Measurements from ENCODE around the gene PPP1R3F. TPM values are rescaled to one million over a fixed set of nuclear protein-coding genes. Genes with fewer than 3 reads are reported as not detected.

Gene PPP1R3F
- total RNA-seq, 4 donors from 2014 or later: 4.2 to 10.7 (median 8.0) TPM

GRCh38 chrX:49266523-49267445 lies 2.8 kb upstream of the PPP1R3F start:
- Histone ChIP-seq H3K9me3 (no peaks in the 10 kb centered on the region), H3K27me3 (no peaks in the 10 kb centered on the region), H3K4me1 (peaks cover 11 to 17% (median 11%) of the 10 kb centered on the region in 3 donors), H3K36me3 (no peaks in the 10 kb centered on the region), H3K27ac (no peak overlapping the region), H3K4me3 (no peak overlapping the region)
- no peak for TF ChIP-seq POLR2A (IDR thresholded peaks at IDR 0.05)
- TF ChIP-seq, protein P1, sequence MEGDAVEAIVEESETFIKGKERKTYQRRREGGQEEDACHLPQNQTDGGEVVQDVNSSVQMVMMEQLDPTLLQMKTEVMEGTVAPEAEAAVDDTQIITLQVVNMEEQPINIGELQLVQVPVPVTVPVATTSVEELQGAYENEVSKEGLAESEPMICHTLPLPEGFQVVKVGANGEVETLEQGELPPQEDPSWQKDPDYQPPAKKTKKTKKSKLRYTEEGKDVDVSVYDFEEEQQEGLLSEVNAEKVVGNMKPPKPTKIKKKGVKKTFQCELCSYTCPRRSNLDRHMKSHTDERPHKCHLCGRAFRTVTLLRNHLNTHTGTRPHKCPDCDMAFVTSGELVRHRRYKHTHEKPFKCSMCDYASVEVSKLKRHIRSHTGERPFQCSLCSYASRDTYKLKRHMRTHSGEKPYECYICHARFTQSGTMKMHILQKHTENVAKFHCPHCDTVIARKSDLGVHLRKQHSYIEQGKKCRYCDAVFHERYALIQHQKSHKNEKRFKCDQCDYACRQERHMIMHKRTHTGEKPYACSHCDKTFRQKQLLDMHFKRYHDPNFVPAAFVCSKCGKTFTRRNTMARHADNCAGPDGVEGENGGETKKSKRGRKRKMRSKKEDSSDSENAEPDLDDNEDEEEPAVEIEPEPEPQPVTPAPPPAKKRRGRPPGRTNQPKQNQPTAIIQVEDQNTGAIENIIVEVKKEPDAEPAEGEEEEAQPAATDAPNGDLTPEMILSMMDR (IDR thresholded peaks at IDR 0.05): no peak
- 73 to 87% methylated on average over 7 to 8 of the region's 10 CpGs for WGBS, 2 donors
- intact Hi-C loops (cut with DNase I): loop anchor here (5.0 kb wide), 1 partner anchor 69 kb away; no protein-coding TSS in a partner anchor
- no peak for DNase-seq

- Histone ChIP-seq H3K27ac (peak overlapping the region; percentile 94 to 97 (median 96)), H3K36me3 (peaks cover 0 to under 1% (median 0%) of the 10 kb centered on the region in 3 donors), H3K9me3 (no peaks in the 10 kb centered on the region), H3K4me3 (peak overlapping the region in 3 of 4 donors; percentile 58 to 81 (median 76)), H3K27me3 (no peaks in the 10 kb centered on the region), H3K4me1 (peaks cover 18 to 36% (median 25%) of the 10 kb centered on the region in 3 donors)
- no peak for DNase-seq
- 7 to 52% methylated on average over 4 of the region's 4 CpGs for WGBS, 2 donors
- intact Hi-C loops (cut with DNase I): loop anchor here (5.0 kb wide), 1 partner anchor 71 kb away; no protein-coding TSS in a partner anchor
- TF ChIP-seq POLR2A (IDR thresholded peaks at IDR 0.05): no peak
- TF ChIP-seq, protein P1 (IDR thresholded peaks at IDR 0.05): no peak
Observed at GRCh38 chrX:49268702-49269009, 937 bp upstream of the PPP1R3F start.

DNA sequence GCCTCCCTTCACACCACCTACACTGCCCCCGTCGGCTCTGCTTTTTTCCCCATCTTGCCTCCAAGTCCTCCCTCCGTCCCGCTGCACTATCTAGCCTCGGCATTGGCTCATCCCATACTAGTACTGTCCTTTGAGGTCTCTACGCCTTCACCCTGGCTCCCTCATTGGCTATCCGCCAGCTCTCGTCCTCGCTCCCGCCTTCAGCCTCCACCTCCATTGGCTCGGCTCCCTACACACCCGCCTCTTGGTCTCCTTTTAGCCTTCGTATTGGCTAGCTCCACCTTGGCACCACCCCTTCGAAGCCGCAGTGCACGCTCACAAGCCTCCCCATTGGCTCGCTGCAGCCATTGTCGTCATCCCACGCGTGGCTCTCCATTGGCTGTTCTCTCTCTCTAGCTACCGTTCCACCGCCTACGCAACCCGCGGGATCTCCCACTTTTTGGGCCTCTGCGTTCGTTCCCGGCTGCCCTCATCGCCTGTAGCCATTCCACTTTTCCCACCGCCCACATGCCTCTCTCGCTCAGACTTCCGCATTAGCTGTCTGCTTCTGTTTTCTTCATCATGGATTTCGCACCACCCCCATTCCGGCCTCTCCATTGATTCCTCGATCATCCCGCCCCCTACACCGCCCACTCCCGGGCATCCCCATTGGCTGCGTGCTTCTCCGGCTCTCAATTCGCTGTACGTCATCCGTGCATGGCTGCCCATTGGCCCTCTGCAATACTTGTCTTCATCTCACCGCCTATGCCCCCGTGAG lies 405 bp upstream of the PPP1R3F start:
- peak overlapping the region; percentile 58 to 81 (median 68) for H3K4me3 ChIP-seq
- intact Hi-C loops (cut with DNase I): loop anchor here (5.0 kb wide), 1 partner anchor 72 kb away; no protein-coding TSS in a partner anchor
- 0 to 33% methylated on average over 39 to 45 of the region's 45 CpGs for WGBS, 2 donors
- H3K27ac ChIP-seq: peak overlapping the region; percentile 94 to 97 (median 96)
- DNase-seq: peak; percentile 84
- peaks cover 0 to 5% (median 0%) of the 10 kb centered on the region in 3 donors for H3K36me3 ChIP-seq
- no peaks in the 10 kb centered on the region for H3K9me3 ChIP-seq
- H3K27me3 ChIP-seq: no peaks in the 10 kb centered on the region
- peaks cover 18 to 41% (median 25%) of the 10 kb centered on the region in 3 donors for H3K4me1 ChIP-seq
- TF ChIP-seq, protein P1 (IDR thresholded peaks at IDR 0.05): no peak
- TF ChIP-seq POLR2A (IDR thresholded peaks at IDR 0.05): peak in 2 of 4 donors; percentile 43 to 74

DNA sequence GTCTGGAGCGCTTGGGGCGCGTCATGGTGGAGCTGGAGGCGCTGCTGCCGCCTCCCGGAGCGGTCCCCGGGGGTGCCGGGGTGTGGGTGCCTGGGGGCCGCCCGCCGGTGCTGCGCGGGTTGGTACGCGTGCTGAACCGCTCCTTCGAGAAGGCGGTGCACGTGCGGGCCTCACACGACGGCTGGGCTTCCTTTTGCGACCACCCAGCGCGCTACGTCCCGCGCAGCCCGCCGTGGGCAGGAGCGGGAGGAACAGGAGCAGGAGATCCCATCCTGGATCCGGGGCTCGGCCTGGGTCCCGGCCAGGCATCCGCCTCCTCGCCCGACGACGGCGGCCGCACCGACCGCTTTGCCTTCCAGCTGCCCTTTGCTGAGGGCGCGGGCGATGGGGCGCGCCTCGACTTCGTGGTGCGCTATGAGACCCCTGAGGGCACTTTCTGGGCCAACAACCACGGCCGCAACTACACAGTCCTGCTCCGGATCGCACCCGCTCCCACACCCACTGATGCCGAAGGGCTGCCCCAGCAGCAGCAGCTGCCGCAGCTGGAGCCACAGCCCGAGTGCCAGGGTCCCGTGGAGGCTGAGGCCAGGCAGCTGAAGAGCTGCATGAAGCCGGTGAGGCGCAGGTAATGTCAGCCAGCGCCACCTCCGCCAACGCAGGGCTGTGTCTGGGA lies 792 bp downstream of the PPP1R3F start:
- WGBS, 2 donors: 79% methylated on average over 3 of the region's 66 CpGs; no CpG with 5 or more reads in 1 of the 2 donors

More for the DNA sequence above, 792 bp downstream of the PPP1R3F start:
- TF ChIP-seq POLR2A (IDR thresholded peaks at IDR 0.05): no peak
- TF ChIP-seq, protein P1 (IDR thresholded peaks at IDR 0.05): no peak
- H3K36me3 ChIP-seq: peaks cover 0 to 10% (median 0%) of the 10 kb centered on the region in 3 donors
- no peak for DNase-seq
- no peaks in the 10 kb centered on the region for H3K9me3 ChIP-seq
- intact Hi-C loops (cut with DNase I): no loop called here
- H3K27me3 ChIP-seq: no peaks in the 10 kb centered on the region
- H3K4me1 ChIP-seq: peaks cover 18 to 50% (median 25%) of the 10 kb centered on the region in 3 donors
- peak overlapping the region; percentile 58 to 81 (median 68) for H3K4me3 ChIP-seq
- peak overlapping the region; percentile 90 to 97 (median 96) for H3K27ac ChIP-seq

Data from esophagus squamous epithelium (tissue), 5 donors.